Measurements from ENCODE around the gene PLXNC1.

PLXNC1 gene

GRCh38 chr12:94109160-94109559, 39.2 kb upstream of the PLXNC1 start:
- Histone ChIP-seq H3K27me3 (ENCODE audit: insufficient read depth, low read length, poor library complexity, severe bottlenecking) (no peaks in the 10 kb centered on the region), H3F3A (ENCODE audit: low read depth) (no peaks in the 10 kb centered on the region), H3K4me2 (ENCODE audit: low read depth, low read length, poor library complexity, severe bottlenecking) (no peak overlapping the region), H3K9ac (ENCODE audit: low read depth, low read length, poor library complexity, severe bottlenecking) (no peak overlapping the region), H3K9me3 (ENCODE audit: insufficient read depth, low read depth, low read length) (no peaks in the 10 kb centered on the region), H3K4me1 (ENCODE audit: insufficient read depth, low read length, poor library complexity, severe bottlenecking) (no peaks in the 10 kb centered on the region), H4K20me1 (ENCODE audit: insufficient read depth, low read length, poor library complexity, severe bottlenecking) (no peaks in the 10 kb centered on the region), H3K4me3 (ENCODE audit: low read length, poor library complexity, severe bottlenecking) (no peak overlapping the region), H2AFZ (ENCODE audit: low read length) (no peak overlapping the region), H3K9me2 (replicated peaks; ENCODE audit: low read depth, low read length) (no peaks in the 10 kb centered on the region), H3K36me3 (ENCODE audit: insufficient read depth, low read length) (no peaks in the 10 kb centered on the region), H3K79me2 (ENCODE audit: insufficient read depth, low read length) (no peaks in the 10 kb centered on the region)
- TF ChIP-seq EZH2phosphoT487 (IDR thresholded peaks at IDR 0.05; ENCODE audit: borderline replicate concordance) (no peak), CTCF (conservative IDR thresholded peaks at IDR 0.05; ENCODE audit: low read length) (no peak)

- no peak overlapping the region for H3K4me2 ChIP-seq (ENCODE audit: low read depth, low read length, poor library complexity, severe bottlenecking)
- H3K4me3 ChIP-seq (ENCODE audit: low read length, poor library complexity, severe bottlenecking): no peak overlapping the region
- H3K27me3 ChIP-seq (ENCODE audit: insufficient read depth, low read length, poor library complexity, severe bottlenecking): no peaks in the 10 kb centered on the region
- no peak overlapping the region for H2AFZ ChIP-seq (ENCODE audit: low read length)
- no peaks in the 10 kb centered on the region for H3K79me2 ChIP-seq (ENCODE audit: insufficient read depth, low read length)
- H3K9me2 ChIP-seq (replicated peaks; ENCODE audit: low read depth, low read length): no peaks in the 10 kb centered on the region
- H4K20me1 ChIP-seq (ENCODE audit: insufficient read depth, low read length, poor library complexity, severe bottlenecking): no peaks in the 10 kb centered on the region
- no peaks in the 10 kb centered on the region for H3K4me1 ChIP-seq (ENCODE audit: insufficient read depth, low read length, poor library complexity, severe bottlenecking)
- no peak for TF ChIP-seq CTCF (conservative IDR thresholded peaks at IDR 0.05; ENCODE audit: low read length)
- TF ChIP-seq EZH2phosphoT487 (IDR thresholded peaks at IDR 0.05; ENCODE audit: borderline replicate concordance): no peak
- H3K9me3 ChIP-seq (ENCODE audit: insufficient read depth, low read depth, low read length): no peaks in the 10 kb centered on the region
- H3F3A ChIP-seq (ENCODE audit: low read depth): no peaks in the 10 kb centered on the region
- no peak overlapping the region for H3K9ac ChIP-seq (ENCODE audit: low read depth, low read length, poor library complexity, severe bottlenecking)
- H3K36me3 ChIP-seq (ENCODE audit: insufficient read depth, low read length): no peaks in the 10 kb centered on the region
These were observed 38.1 kb upstream of the PLXNC1 start for GRCh38 chr12:94110258-94110657.

- H3K4me1 ChIP-seq (ENCODE audit: insufficient read depth, low read length, poor library complexity, severe bottlenecking): no peaks in the 10 kb centered on the region
- no peak overlapping the region for H2AFZ ChIP-seq (ENCODE audit: low read length)
- H3K27me3 ChIP-seq (ENCODE audit: insufficient read depth, low read length, poor library complexity, severe bottlenecking): no peaks in the 10 kb centered on the region
- no peaks in the 10 kb centered on the region for H3F3A ChIP-seq (ENCODE audit: low read depth)
- H3K4me2 ChIP-seq (ENCODE audit: low read depth, low read length, poor library complexity, severe bottlenecking): no peak overlapping the region
- TF ChIP-seq EZH2phosphoT487 (IDR thresholded peaks at IDR 0.05; ENCODE audit: borderline replicate concordance): no peak
- TF ChIP-seq CTCF (conservative IDR thresholded peaks at IDR 0.05; ENCODE audit: low read length): no peak
- no peaks in the 10 kb centered on the region for H3K36me3 ChIP-seq (ENCODE audit: insufficient read depth, low read length)
- no peaks in the 10 kb centered on the region for H3K79me2 ChIP-seq (ENCODE audit: insufficient read depth, low read length)
- H3K4me3 ChIP-seq (ENCODE audit: low read length, poor library complexity, severe bottlenecking): no peak overlapping the region
- H3K9ac ChIP-seq (ENCODE audit: low read depth, low read length, poor library complexity, severe bottlenecking): no peak overlapping the region
- no peaks in the 10 kb centered on the region for H3K9me3 ChIP-seq (ENCODE audit: insufficient read depth, low read depth, low read length)
- H4K20me1 ChIP-seq (ENCODE audit: insufficient read depth, low read length, poor library complexity, severe bottlenecking): no peaks in the 10 kb centered on the region
- no peaks in the 10 kb centered on the region for H3K9me2 ChIP-seq (replicated peaks; ENCODE audit: low read depth, low read length)
These were observed 37.1 kb upstream of the PLXNC1 start for GRCh38 chr12:94111302-94111701.

Data from Loucy (cell line).